Measurements from ENCODE around the gene APIP.

DNA sequence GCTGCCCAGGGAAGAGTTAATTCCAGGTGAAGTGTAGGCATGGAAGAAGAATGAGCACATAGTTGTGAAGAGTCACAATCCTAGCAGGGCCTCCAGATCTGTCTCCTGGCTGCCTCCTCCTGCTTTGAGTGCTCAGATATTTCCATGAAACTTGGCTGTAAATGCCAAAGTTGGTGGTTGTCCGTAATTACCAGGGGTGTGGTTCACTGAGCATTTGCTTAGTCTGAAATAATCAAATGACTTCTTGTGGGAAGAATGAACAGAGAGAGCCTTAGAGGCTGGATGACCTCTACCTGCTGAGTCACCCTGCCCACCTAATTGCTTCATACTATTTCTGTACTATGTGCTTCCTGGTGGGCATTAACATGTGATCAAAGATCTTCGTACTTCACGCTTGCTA lies 50.9 kb downstream of the APIP start:
- TF ChIP-seq POLR2A (IDR thresholded peaks at IDR 0.05) (no peak), POLR2AphosphoS5 (IDR thresholded peaks at IDR 0.05) (no peak)
- TF ChIP-seq, protein P1, sequence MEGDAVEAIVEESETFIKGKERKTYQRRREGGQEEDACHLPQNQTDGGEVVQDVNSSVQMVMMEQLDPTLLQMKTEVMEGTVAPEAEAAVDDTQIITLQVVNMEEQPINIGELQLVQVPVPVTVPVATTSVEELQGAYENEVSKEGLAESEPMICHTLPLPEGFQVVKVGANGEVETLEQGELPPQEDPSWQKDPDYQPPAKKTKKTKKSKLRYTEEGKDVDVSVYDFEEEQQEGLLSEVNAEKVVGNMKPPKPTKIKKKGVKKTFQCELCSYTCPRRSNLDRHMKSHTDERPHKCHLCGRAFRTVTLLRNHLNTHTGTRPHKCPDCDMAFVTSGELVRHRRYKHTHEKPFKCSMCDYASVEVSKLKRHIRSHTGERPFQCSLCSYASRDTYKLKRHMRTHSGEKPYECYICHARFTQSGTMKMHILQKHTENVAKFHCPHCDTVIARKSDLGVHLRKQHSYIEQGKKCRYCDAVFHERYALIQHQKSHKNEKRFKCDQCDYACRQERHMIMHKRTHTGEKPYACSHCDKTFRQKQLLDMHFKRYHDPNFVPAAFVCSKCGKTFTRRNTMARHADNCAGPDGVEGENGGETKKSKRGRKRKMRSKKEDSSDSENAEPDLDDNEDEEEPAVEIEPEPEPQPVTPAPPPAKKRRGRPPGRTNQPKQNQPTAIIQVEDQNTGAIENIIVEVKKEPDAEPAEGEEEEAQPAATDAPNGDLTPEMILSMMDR (IDR thresholded peaks at IDR 0.05), result no peak

All from stomach (tissue), 4 donors.